GM12878 (cell line): Measurements from ENCODE around the gene AGAP3. TPM values are rescaled to one million over a fixed set of nuclear protein-coding genes. Genes with fewer than 3 reads are reported as not detected.
A peak's percentile ranks its signal among the peaks of the same experiment; 100 is the strongest.

Source experiments
- ATAC-seq: fragments of 200-7000 bp; cut with Tn5 transposase; 3 replicates; pipeline ENCODE4 v1.9.1; 2020; ENCODE audit warnings: mild to moderate bottlenecking, moderate library complexity
- BruUV-seq: library from RNA; stranded (reverse); fragments of 400-500 nt; replicated peaks from 2 replicates; lab custom pipeline; 2021; lab: Mats Ljungman, UMichigan
- CTCF ChIA-PET: fragments of 300-600 bp; sonication (Branson Sonifier 250); formaldehyde crosslinking; extraction: SDS; loops from one replicate; lab custom pipeline; 2021; ENCODE audit warnings: inconsistent platforms; lab: Yijun Ruan, JAX
- POLR2A ChIA-PET: fragments of 350-600 bp; formaldehyde crosslinking; extraction: SDS; loops from one replicate; lab custom pipeline; 2021; ENCODE audit warnings: inconsistent platforms; lab: Charles Lee
- RAD21 ChIA-PET: fragments of 300-600 bp; sonication (Branson Sonifier 250); formaldehyde crosslinking; loops from one replicate; lab custom pipeline; 2023; ENCODE audit warnings: antibody characterized with exemption; ENCODE audit not compliant: unreplicated experiment; lab: Charles Lee
- SMC1A ChIA-PET: fragments of 300-600 bp; sonication (Branson Sonifier 250); formaldehyde crosslinking; loops from one replicate; lab custom pipeline; 2023; ENCODE audit not compliant: unreplicated experiment, uncharacterized antibody; lab: Charles Lee
- DNase-seq: peaks from one replicate; pipeline ENCODE4 v3.0.0-alpha.2; 2011; ENCODE audit warnings: low read depth, low spot score
- FAIRE-seq: peaks from 3 replicates; lab custom pipeline; 2011; peaks lifted over from hg19 to GRCh38; lab: Jason Lieb, UNC
- H2AFZ ChIP-seq: 2 replicates; pipeline ENCODE4 v1.6.0; 2011; ENCODE audit warnings: low read depth, low read length, control low read depth; ENCODE audit not compliant: control insufficient read depth
- H3K27ac ChIP-seq: 2 replicates; pipeline ENCODE4 v1.5.1; 2011; ENCODE audit warnings: control low read depth; ENCODE audit not compliant: control insufficient read depth, insufficient read depth
- H3K27me3 ChIP-seq, 2 experiments: replicated peaks in 1 of 2; 2 replicates each; pipeline versions ENCODE4 v1.6.0 to v1.6.1; 2011; ENCODE audit warnings: low read length in 1 of 2; ENCODE audit not compliant: control insufficient read depth in 2 of 2, insufficient read depth in 2 of 2
- H3K36me3 ChIP-seq, 2 experiments: 2 replicates each; pipeline ENCODE4 v1.5.1; 2011; ENCODE audit warnings: low read length in 1 of 2; ENCODE audit not compliant: control insufficient read depth in 2 of 2, insufficient read depth in 2 of 2
- H3K4me1 ChIP-seq: 2 replicates; pipeline ENCODE4 v1.6.1; 2011; ENCODE audit warnings: mild to moderate bottlenecking, low read length, moderate library complexity, mixed read lengths; ENCODE audit not compliant: control insufficient read depth, insufficient read depth
- H3K4me2 ChIP-seq: 2 replicates; pipeline ENCODE4 v1.6.0; 2011; ENCODE audit warnings: control low read depth; ENCODE audit not compliant: control insufficient read depth, insufficient read depth
- H3K4me3 ChIP-seq: fragments of 200-600 bp; sonication (generic); 2 replicates; pipeline ENCODE4 v1.5.1; 2016
- H3K79me2 ChIP-seq: 2 replicates; pipeline ENCODE4 v1.6.0; 2011; ENCODE audit warnings: low read length; ENCODE audit not compliant: control insufficient read depth, insufficient read depth
- H3K9ac ChIP-seq: 2 replicates; pipeline ENCODE4 v1.8.0; 2011; ENCODE audit warnings: low read length, control low read depth, mixed read lengths; ENCODE audit not compliant: control insufficient read depth, insufficient read depth
- H3K9me3 ChIP-seq: replicated peaks from 3 replicates; pipeline ENCODE4 v1.5.1; 2011; ENCODE audit warnings: mild to moderate bottlenecking, low read length; ENCODE audit not compliant: control insufficient read depth, insufficient read depth
- H4K20me1 ChIP-seq: 2 replicates; pipeline ENCODE4 v1.6.0; 2011; ENCODE audit not compliant: control insufficient read depth, insufficient read depth
- FOXK2 ChIP-seq: fragments of 450-650 bp; IDR thresholded peaks from 2 replicates; pipeline ENCODE4 v1.6.1; 2017; ENCODE audit warnings: mild to moderate bottlenecking, moderate library complexity
- KLF5 ChIP-seq: fragments of 450-650 bp; IDR thresholded peaks from 2 replicates; pipeline ENCODE4 v1.6.1; 2014; ENCODE audit warnings: mild to moderate bottlenecking; ENCODE audit not compliant: partially characterized antibody
- NR2F1 ChIP-seq: fragments of 450-650 bp; conservative IDR thresholded peaks from 2 replicates; pipeline ENCODE4 v1.6.1; 2017; ENCODE audit warnings: mild to moderate bottlenecking
- RBBP5 ChIP-seq: fragments of 200-600 bp; sonication (generic); conservative IDR thresholded peaks from 2 replicates; pipeline ENCODE4 v1.6.1; 2016
- RELA ChIP-seq: fragments of 450-650 bp; IDR thresholded peaks from 2 replicates; pipeline ENCODE4 v1.8.0; 2014; ENCODE audit warnings: borderline replicate concordance; ENCODE audit not compliant: partially characterized antibody
- SMAD5 ChIP-seq: IDR thresholded peaks from 2 replicates; pipeline ENCODE4 v1.6.1; 2016; ENCODE audit warnings: antibody characterized with exemption, low read depth
- SMARCA5 ChIP-seq: fragments of 450-650 bp; IDR thresholded peaks from 2 replicates; pipeline ENCODE4 v1.6.1; 2017; ENCODE audit warnings: mild to moderate bottlenecking
- SMC3 ChIP-seq: IDR thresholded peaks from 2 replicates; pipeline ENCODE4 v1.6.1; 2011; ENCODE audit warnings: low read length, improper control_type of control experiment, borderline replicate concordance
- SPI1 ChIP-seq: IDR thresholded peaks from 2 replicates; pipeline ENCODE4 v1.6.1; 2011; ENCODE audit warnings: low read depth, mild to moderate bottlenecking, low read length, moderate library complexity, borderline replicate concordance; ENCODE audit not compliant: insufficient read depth
- SREBF1 ChIP-seq: IDR thresholded peaks from 2 replicates; pipeline ENCODE4 v1.6.1; 2012; ENCODE audit warnings: mild to moderate bottlenecking, low read length
- SUZ12 ChIP-seq: fragments of 200-600 bp; sonication (generic); IDR thresholded peaks from one replicate; pipeline ENCODE4 v1.6.1; 2018; ENCODE audit warnings: antibody characterized with exemption, mild to moderate bottlenecking; ENCODE audit not compliant: unreplicated experiment
- TBL1XR1 ChIP-seq: IDR thresholded peaks from 2 replicates; pipeline ENCODE4 v1.6.1; 2012; ENCODE audit warnings: low read depth, low read length, improper control_type of control experiment
- TCF3 ChIP-seq: IDR thresholded peaks from 2 replicates; pipeline ENCODE4 v1.6.1; 2012; ENCODE audit warnings: low read depth, mild to moderate bottlenecking, low read length, borderline replicate concordance; ENCODE audit not compliant: insufficient read depth
- TCF7 ChIP-seq: IDR thresholded peaks from 2 replicates; pipeline ENCODE4 v1.6.1; 2014; ENCODE audit warnings: antibody characterized with exemption, borderline replicate concordance
- ZNF207 ChIP-seq: fragments of 450-650 bp; IDR thresholded peaks from 2 replicates; pipeline ENCODE4 v1.6.1; 2014; ENCODE audit warnings: antibody characterized with exemption, mild to moderate bottlenecking, borderline replicate concordance
- ZNF274 ChIP-seq: IDR thresholded peaks from one replicate; pipeline ENCODE4 v1.8.0; 2011; ENCODE audit not compliant: insufficient read length, insufficient read depth
- WGBS: methylation state at CpG from one replicate; pipeline ENCODE4 v1.1.6; 2016; ENCODE audit warnings: low lambda C conversion rate; ENCODE audit not compliant: insufficient replicate concordance, insufficient coverage; ENCODE audit errors: missing lambda C conversion rate; 5-methylcytosine and 5-hydroxymethylcytosine counted together
- in situ Hi-C: fragments of 300-500 bp; cut with MboI; formaldehyde crosslinking; loops from 9 replicates; pipeline ENCODE4 v1.14.3; 2018; ENCODE audit warnings: mixed read lengths
- intact Hi-C: fragments of 100-400 bp; cut with micrococcal nuclease; formaldehyde crosslinking; loops from one replicate; pipeline ENCODE4 v1.14.2; 2022; ENCODE audit not compliant: unreplicated experiment
- polyA plus RNA-seq, 11 experiments: library from polyadenylated mRNA; depleted of rRNA in 4 of 11; unstranded in 6 of 11; stranded (reverse) in 5 of 11; fragments of >200 nt; fragmentation: Nextera tagmentation in 4 of 11; fragmentation: Illumina TruSeq in 1 of 11; extraction: Ambion mirVana in 4 of 11; extraction: Trizol in 1 of 11; gene quantifications; 1 replicate in 1 of 11; 2 replicates in 10 of 11; pipeline versions ENCODE4 v1.2.1 to v1.2.3, GENCODE V29; 2011 to 2016; ENCODE audit warnings: inconsistent platforms in 2 of 11, missing spikeins in 2 of 11, low read depth in 1 of 11
- total RNA-seq, 4 experiments: library from RNA; depleted of rRNA in 3 of 4; stranded (reverse); fragments of >200 nt in 3 of 4; fragmentation: Illumina TruSeq in 1 of 4; extraction: Trizol in 1 of 4; gene quantifications; 2 replicates each; pipeline versions ENCODE4 v1.2.1 to v1.2.3, GENCODE V29; 2013 to 2021
- TF ChIP-seq, protein P1 (sequence below): fragments of 450-650 bp; IDR thresholded peaks from 2 replicates; pipeline ENCODE4 v1.6.1; 2018; ENCODE audit warnings: mild to moderate bottlenecking, low read depth, moderate library complexity; ENCODE audit not compliant: partially characterized antibody
- TF ChIP-seq, protein P2 (sequence below): IDR thresholded peaks from 2 replicates; pipeline ENCODE4 v1.6.1; 2012; ENCODE audit warnings: mild to moderate bottlenecking, low read depth, low read length

Gene AGAP3
- total and polyA plus RNA-seq, 10 of the 15 experiments (the other 5 are each of a cell fraction or from before 2014, with no cell fraction given) = 1.8 to 68.1 (median 15.7) TPM

DNA sequence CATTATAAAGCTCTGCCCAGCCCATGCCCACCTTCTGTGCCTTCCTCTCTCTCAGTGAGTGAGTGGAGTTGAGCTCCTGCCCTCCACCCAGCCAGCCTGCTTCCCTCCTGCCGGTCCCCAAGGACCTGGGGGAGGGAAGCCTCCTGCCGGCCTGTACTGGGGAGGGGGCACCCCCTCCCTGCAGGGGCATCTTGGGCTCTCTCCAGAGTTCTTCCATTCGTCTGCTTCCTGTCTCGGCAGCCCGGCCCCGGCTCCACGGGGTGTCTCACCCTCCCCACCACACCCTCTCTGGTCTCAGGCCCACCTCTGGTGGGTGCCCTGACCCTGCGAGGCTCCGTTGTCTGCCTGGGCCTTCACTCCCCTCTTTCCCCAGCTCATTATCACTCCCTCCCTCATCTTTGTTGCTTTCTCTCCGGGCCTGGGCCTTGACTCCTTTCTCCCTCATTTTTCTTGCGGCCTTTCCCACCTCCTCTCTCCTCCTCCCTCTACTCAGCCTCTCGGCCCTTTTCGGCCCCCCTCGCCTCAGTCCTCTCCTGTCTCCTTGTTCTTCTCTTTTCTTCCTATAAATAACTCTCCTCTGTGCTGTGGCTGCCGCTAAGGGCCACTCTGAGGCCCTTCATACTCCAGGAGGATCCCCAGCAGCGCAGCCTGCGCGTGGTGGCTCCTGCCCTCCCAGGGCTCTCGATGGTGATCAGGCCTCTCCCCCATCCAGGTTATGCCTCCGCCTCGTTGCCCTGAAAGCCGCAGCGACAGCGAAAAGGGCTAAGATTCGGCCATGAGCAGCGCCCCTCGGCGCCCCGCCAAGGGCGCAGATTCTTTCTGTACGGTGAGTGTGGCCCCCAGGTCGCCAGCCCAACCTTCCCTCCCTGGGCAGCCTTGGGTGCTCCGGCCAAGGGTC, 24.8 kb upstream of the AGAP3 start:
- DNase-seq (no peak), FAIRE-seq (no peak), ATAC-seq (no peak)
- H2AFZ ChIP-seq = no peak overlapping the region
- WGBS = 90% methylated on average over 32 of the region's 33 CpGs
- H4K20me1 ChIP-seq = no peaks in the 10 kb centered on the region
- H3K79me2 ChIP-seq = peaks cover 21% of the 10 kb centered on the region
- H3K4me3 ChIP-seq = 0 out of 2 replicates have a peak overlapping the region, but pooled peaks have one; percentile 99
- BruUV-seq = no TSS peak
- ChIA-PET CTCF (interaction anchor here (0.6 to 1.8 kb wide), 5 partner anchors 16 to 183 kb away, joined by 4 to 8 read pairs (median 5); no protein-coding TSS in a partner anchor), POLR2A (no interaction called here), SMC1A (no interaction called here), RAD21 (no interaction called here)
- intact Hi-C loops = no loop called here
- in situ Hi-C loops = no loop called here
- TF ChIP-seq SUZ12 = no peak
- no peak for TF ChIP-seq RBBP5
- TF ChIP-seq SREBF1 = no peak
- TF ChIP-seq SPI1 = no peak
- TF ChIP-seq SMC3 = no peak
- no peak for TF ChIP-seq TCF3
- TF ChIP-seq RELA = no peak
- TF ChIP-seq FOXK2 = no peak
- TF ChIP-seq SMAD5 = no peak
- TF ChIP-seq, protein P1, sequence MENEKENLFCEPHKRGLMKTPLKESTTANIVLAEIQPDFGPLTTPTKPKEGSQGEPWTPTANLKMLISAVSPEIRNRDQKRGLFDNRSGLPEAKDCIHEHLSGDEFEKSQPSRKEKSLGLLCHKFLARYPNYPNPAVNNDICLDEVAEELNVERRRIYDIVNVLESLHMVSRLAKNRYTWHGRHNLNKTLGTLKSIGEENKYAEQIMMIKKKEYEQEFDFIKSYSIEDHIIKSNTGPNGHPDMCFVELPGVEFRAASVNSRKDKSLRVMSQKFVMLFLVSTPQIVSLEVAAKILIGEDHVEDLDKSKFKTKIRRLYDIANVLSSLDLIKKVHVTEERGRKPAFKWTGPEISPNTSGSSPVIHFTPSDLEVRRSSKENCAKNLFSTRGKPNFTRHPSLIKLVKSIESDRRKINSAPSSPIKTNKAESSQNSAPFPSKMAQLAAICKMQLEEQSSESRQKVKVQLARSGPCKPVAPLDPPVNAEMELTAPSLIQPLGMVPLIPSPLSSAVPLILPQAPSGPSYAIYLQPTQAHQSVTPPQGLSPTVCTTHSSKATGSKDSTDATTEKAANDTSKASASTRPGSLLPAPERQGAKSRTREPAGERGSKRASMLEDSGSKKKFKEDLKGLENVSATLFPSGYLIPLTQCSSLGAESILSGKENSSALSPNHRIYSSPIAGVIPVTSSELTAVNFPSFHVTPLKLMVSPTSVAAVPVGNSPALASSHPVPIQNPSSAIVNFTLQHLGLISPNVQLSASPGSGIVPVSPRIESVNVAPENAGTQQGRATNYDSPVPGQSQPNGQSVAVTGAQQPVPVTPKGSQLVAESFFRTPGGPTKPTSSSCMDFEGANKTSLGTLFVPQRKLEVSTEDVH = no peak
- no peak for TF ChIP-seq TBL1XR1
- no peak for TF ChIP-seq ZNF207
- no peak for TF ChIP-seq NR2F1
- no peak for TF ChIP-seq ZNF274
- TF ChIP-seq, protein P2, sequence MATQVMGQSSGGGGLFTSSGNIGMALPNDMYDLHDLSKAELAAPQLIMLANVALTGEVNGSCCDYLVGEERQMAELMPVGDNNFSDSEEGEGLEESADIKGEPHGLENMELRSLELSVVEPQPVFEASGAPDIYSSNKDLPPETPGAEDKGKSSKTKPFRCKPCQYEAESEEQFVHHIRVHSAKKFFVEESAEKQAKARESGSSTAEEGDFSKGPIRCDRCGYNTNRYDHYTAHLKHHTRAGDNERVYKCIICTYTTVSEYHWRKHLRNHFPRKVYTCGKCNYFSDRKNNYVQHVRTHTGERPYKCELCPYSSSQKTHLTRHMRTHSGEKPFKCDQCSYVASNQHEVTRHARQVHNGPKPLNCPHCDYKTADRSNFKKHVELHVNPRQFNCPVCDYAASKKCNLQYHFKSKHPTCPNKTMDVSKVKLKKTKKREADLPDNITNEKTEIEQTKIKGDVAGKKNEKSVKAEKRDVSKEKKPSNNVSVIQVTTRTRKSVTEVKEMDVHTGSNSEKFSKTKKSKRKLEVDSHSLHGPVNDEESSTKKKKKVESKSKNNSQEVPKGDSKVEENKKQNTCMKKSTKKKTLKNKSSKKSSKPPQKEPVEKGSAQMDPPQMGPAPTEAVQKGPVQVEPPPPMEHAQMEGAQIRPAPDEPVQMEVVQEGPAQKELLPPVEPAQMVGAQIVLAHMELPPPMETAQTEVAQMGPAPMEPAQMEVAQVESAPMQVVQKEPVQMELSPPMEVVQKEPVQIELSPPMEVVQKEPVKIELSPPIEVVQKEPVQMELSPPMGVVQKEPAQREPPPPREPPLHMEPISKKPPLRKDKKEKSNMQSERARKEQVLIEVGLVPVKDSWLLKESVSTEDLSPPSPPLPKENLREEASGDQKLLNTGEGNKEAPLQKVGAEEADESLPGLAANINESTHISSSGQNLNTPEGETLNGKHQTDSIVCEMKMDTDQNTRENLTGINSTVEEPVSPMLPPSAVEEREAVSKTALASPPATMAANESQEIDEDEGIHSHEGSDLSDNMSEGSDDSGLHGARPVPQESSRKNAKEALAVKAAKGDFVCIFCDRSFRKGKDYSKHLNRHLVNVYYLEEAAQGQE = no peak
- TF ChIP-seq SMARCA5 = no peak
- TF ChIP-seq KLF5 = no peak
- no peak for TF ChIP-seq TCF7
- H3K36me3 ChIP-seq = peaks cover 0 to 6% of the 10 kb centered on the region in 2 experiments; a peak in 3 of 4 replicates
- no peaks in the 10 kb centered on the region for H3K9me3 ChIP-seq
- H3K27ac ChIP-seq = no peak overlapping the region
- peak overlapping the region; percentile 86; the same call in 1 of the 2 replicates for H3K9ac ChIP-seq
- no peaks in the 10 kb centered on the region for H3K27me3 ChIP-seq
- H3K4me1 ChIP-seq = peaks cover 24% of the 10 kb centered on the region
- peak overlapping the region; percentile 96; the same call in 1 of the 2 replicates for H3K4me2 ChIP-seq
